Uterus (tissue), 2 donors: ENCODE measurements around the gene GAPDHS.

ENCODE experiments used
- POLR2A ChIP-seq, 2 donors: fragments of 450-650 bp; IDR thresholded peaks; one replicate each; pipeline ENCODE4 v1.6.1; 2016; ENCODE audit warnings: antibody characterized with exemption in 2 of 2, mild to moderate bottlenecking in 1 of 2, moderate library complexity in 1 of 2
- TF ChIP-seq, protein P1 (sequence below), 4 experiments: fragments of 200-600 bp in 2 of 4; fragments of 450-650 bp in 2 of 4; sonication (generic) in 2 of 4; IDR thresholded peaks; one replicate each; pipeline ENCODE4 v1.5.1; 2016 to 2019; ENCODE audit warnings: antibody characterized with exemption in 4 of 4, mild to moderate bottlenecking in 2 of 4, moderate library complexity in 1 of 4

GRCh38 chr19:35545855-35546381 lies 12.7 kb downstream of the GAPDHS start:
- TF ChIP-seq, protein P1, sequence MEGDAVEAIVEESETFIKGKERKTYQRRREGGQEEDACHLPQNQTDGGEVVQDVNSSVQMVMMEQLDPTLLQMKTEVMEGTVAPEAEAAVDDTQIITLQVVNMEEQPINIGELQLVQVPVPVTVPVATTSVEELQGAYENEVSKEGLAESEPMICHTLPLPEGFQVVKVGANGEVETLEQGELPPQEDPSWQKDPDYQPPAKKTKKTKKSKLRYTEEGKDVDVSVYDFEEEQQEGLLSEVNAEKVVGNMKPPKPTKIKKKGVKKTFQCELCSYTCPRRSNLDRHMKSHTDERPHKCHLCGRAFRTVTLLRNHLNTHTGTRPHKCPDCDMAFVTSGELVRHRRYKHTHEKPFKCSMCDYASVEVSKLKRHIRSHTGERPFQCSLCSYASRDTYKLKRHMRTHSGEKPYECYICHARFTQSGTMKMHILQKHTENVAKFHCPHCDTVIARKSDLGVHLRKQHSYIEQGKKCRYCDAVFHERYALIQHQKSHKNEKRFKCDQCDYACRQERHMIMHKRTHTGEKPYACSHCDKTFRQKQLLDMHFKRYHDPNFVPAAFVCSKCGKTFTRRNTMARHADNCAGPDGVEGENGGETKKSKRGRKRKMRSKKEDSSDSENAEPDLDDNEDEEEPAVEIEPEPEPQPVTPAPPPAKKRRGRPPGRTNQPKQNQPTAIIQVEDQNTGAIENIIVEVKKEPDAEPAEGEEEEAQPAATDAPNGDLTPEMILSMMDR (IDR thresholded peaks at IDR 0.05), result no peak
- TF ChIP-seq POLR2A (IDR thresholded peaks at IDR 0.05), result no peak
